T-helper 1 cell treated with Interleukin-12 subunit alpha and Interleukin-12 subunit beta and Interleukin-4 antibody, amounts not matched to agents 30 μg/mL and 1 μg/mL, for 36 hours (primary cell): Measurements from ENCODE around the gene PRMT7.

Experiments used
- H3K27ac Mint-ChIP-seq: one replicate; pipeline ENCODE4 v1.8.0; 2021; ENCODE audit warnings: mild to moderate bottlenecking, mixed read lengths
- H3K27me3 Mint-ChIP-seq: one replicate; pipeline ENCODE4 v1.8.0; 2021; ENCODE audit warnings: low read depth, mixed read lengths
- H3K36me3 Mint-ChIP-seq: one replicate; pipeline ENCODE4 v1.8.0; 2021; ENCODE audit warnings: low read depth, mixed read lengths
- H3K4me1 Mint-ChIP-seq: one replicate; pipeline ENCODE4 v1.8.0; 2021; ENCODE audit warnings: low read depth, mixed read lengths
- H3K4me3 Mint-ChIP-seq: one replicate; pipeline ENCODE4 v1.8.0; 2021; ENCODE audit warnings: mild to moderate bottlenecking, moderate library complexity, mixed read lengths
- H3K9me3 Mint-ChIP-seq: one replicate; pipeline ENCODE4 v1.8.0; 2021; ENCODE audit warnings: mixed read lengths

PRMT7 gene

GRCh38 chr16:68382296-68382718, 71.5 kb downstream of the PRMT7 start:
- Mint-ChIP-seq H3K4me3 (no peak overlapping the region), H3K9me3 (no peaks in the 10 kb centered on the region), H3K36me3 (no peaks in the 10 kb centered on the region), H3K27ac (no peak overlapping the region), H3K27me3 (peaks cover 46% of the 10 kb centered on the region), H3K4me1 (peaks cover 10% of the 10 kb centered on the region)

GRCh38 chr16:68383858-68384257, 73.0 kb downstream of the PRMT7 start:
- peaks cover 8% of the 10 kb centered on the region for H3K4me1 Mint-ChIP-seq

GRCh38 chr16:68384288-68385161, 73.7 kb downstream of the PRMT7 start:
- no peaks in the 10 kb centered on the region for H3K36me3 Mint-ChIP-seq
- H3K27ac Mint-ChIP-seq: no peak overlapping the region
- no peak overlapping the region for H3K4me3 Mint-ChIP-seq
- H3K9me3 Mint-ChIP-seq: no peaks in the 10 kb centered on the region
- H3K4me1 Mint-ChIP-seq: peaks cover 3% of the 10 kb centered on the region
- peaks cover 35% of the 10 kb centered on the region for H3K27me3 Mint-ChIP-seq

More at GRCh38 chr16:68383858-68384257, 73.0 kb downstream of the PRMT7 start:
- Mint-ChIP-seq H3K27me3 (peaks cover 42% of the 10 kb centered on the region), H3K27ac (no peak overlapping the region), H3K4me3 (no peak overlapping the region), H3K9me3 (no peaks in the 10 kb centered on the region), H3K36me3 (no peaks in the 10 kb centered on the region)

- Mint-ChIP-seq H3K9me3 (no peaks in the 10 kb centered on the region), H3K4me3 (no peak overlapping the region), H3K27me3 (peaks cover 34% of the 10 kb centered on the region), H3K27ac (no peak overlapping the region), H3K36me3 (no peaks in the 10 kb centered on the region), H3K4me1 (peaks cover 4% of the 10 kb centered on the region)
Observed at GRCh38 chr16:68385371-68385770, 74.6 kb downstream of the PRMT7 start.

GRCh38 chr16:68386628-68387027, 75.8 kb downstream of the PRMT7 start:
- Mint-ChIP-seq H3K27ac (no peak overlapping the region), H3K36me3 (no peaks in the 10 kb centered on the region), H3K4me3 (no peak overlapping the region), H3K4me1 (peaks cover 4% of the 10 kb centered on the region), H3K27me3 (peaks cover 36% of the 10 kb centered on the region), H3K9me3 (no peaks in the 10 kb centered on the region)

- Mint-ChIP-seq H3K4me3 (no peak overlapping the region), H3K9me3 (no peaks in the 10 kb centered on the region), H3K27ac (no peak overlapping the region), H3K27me3 (peaks cover 31% of the 10 kb centered on the region), H3K36me3 (no peaks in the 10 kb centered on the region), H3K4me1 (peaks cover 4% of the 10 kb centered on the region)
Observed at GRCh38 chr16:68387301-68387700, 76.5 kb downstream of the PRMT7 start.

GRCh38 chr16:68388124-68388523, 77.3 kb downstream of the PRMT7 start:
- Mint-ChIP-seq H3K27ac (no peak overlapping the region), H3K9me3 (no peaks in the 10 kb centered on the region), H3K4me1 (peaks cover 4% of the 10 kb centered on the region), H3K4me3 (no peak overlapping the region), H3K27me3 (peaks cover 29% of the 10 kb centered on the region), H3K36me3 (no peaks in the 10 kb centered on the region)

GRCh38 chr16:68389006-68389405, 78.2 kb downstream of the PRMT7 start:
- Mint-ChIP-seq H3K4me1 (peaks cover 4% of the 10 kb centered on the region), H3K9me3 (no peaks in the 10 kb centered on the region), H3K27ac (no peak overlapping the region), H3K36me3 (no peaks in the 10 kb centered on the region), H3K27me3 (peaks cover 33% of the 10 kb centered on the region), H3K4me3 (no peak overlapping the region)

- Mint-ChIP-seq H3K36me3 (no peaks in the 10 kb centered on the region), H3K27me3 (peaks cover 29% of the 10 kb centered on the region), H3K9me3 (no peaks in the 10 kb centered on the region), H3K4me1 (peaks cover 4% of the 10 kb centered on the region), H3K4me3 (no peak overlapping the region), H3K27ac (no peak overlapping the region)
Observed at GRCh38 chr16:68389750-68390371, 79.0 kb downstream of the PRMT7 start.

- Mint-ChIP-seq H3K9me3 (no peaks in the 10 kb centered on the region), H3K36me3 (no peaks in the 10 kb centered on the region), H3K4me3 (no peak overlapping the region), H3K27me3 (peaks cover 30% of the 10 kb centered on the region), H3K27ac (no peak overlapping the region), H3K4me1 (peaks cover 8% of the 10 kb centered on the region)
Observed at GRCh38 chr16:68393333-68393732, 82.5 kb downstream of the PRMT7 start.

GRCh38 chr16:68395167-68395786, 84.5 kb downstream of the PRMT7 start:
- Mint-ChIP-seq H3K27me3 (peaks cover 30% of the 10 kb centered on the region), H3K27ac (no peak overlapping the region), H3K9me3 (no peaks in the 10 kb centered on the region), H3K4me3 (no peak overlapping the region), H3K4me1 (peaks cover 4% of the 10 kb centered on the region), H3K36me3 (no peaks in the 10 kb centered on the region)

GRCh38 chr16:68395815-68396214, 85.0 kb downstream of the PRMT7 start:
- no peak overlapping the region for H3K27ac Mint-ChIP-seq
- H3K36me3 Mint-ChIP-seq: no peaks in the 10 kb centered on the region
- peaks cover 29% of the 10 kb centered on the region for H3K27me3 Mint-ChIP-seq
- H3K4me1 Mint-ChIP-seq: peaks cover 5% of the 10 kb centered on the region
- H3K4me3 Mint-ChIP-seq: no peak overlapping the region
- no peaks in the 10 kb centered on the region for H3K9me3 Mint-ChIP-seq

GRCh38 chr16:68396481-68396880, 85.7 kb downstream of the PRMT7 start:
- Mint-ChIP-seq H3K27me3 (peaks cover 23% of the 10 kb centered on the region), H3K4me1 (peaks cover 10% of the 10 kb centered on the region), H3K9me3 (no peaks in the 10 kb centered on the region), H3K4me3 (no peak overlapping the region), H3K27ac (no peak overlapping the region), H3K36me3 (no peaks in the 10 kb centered on the region)

GRCh38 chr16:68397710-68398201, 86.9 kb downstream of the PRMT7 start:
- peaks cover 29% of the 10 kb centered on the region for H3K27me3 Mint-ChIP-seq
- H3K36me3 Mint-ChIP-seq: no peaks in the 10 kb centered on the region
- H3K4me3 Mint-ChIP-seq: no peak overlapping the region
- no peaks in the 10 kb centered on the region for H3K9me3 Mint-ChIP-seq
- peaks cover 10% of the 10 kb centered on the region for H3K4me1 Mint-ChIP-seq
- H3K27ac Mint-ChIP-seq: no peak overlapping the region
